ENCODE results near the gene TRIM66.
A peak's percentile ranks its signal among the peaks of the same experiment; 100 is the strongest.

The TRIM66 gene

DNA sequence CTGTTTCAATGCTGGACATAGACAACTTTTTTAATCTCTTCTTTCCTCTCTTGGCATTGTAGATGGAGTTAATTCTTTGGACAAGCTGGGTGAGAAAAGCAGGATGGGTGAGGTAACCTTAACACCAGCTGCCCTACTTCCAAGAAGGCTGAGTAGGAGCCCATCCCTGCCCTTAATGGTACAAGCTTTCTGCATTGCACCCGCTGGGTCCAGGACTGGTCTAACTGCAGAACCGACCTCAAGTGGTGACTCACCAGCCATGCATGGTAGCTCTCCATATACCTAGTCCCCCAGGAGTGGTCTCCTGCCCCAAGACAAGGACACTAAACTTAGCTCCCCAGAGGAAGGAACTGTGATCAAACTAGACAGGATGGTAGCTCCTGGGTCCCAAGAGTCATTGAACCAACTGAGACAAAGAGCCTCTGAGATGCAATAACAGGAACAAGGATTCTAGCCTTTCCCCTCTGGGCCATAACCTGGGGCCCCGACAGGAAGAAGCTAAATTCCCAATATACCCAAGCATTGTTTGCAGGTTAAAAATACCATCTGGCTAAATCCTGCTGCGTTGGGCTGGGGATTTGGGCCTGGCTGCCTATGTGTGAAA lies 32.3 kb upstream of the TRIM66 start:
- peak; percentile 42 for DNase-seq

DNA sequence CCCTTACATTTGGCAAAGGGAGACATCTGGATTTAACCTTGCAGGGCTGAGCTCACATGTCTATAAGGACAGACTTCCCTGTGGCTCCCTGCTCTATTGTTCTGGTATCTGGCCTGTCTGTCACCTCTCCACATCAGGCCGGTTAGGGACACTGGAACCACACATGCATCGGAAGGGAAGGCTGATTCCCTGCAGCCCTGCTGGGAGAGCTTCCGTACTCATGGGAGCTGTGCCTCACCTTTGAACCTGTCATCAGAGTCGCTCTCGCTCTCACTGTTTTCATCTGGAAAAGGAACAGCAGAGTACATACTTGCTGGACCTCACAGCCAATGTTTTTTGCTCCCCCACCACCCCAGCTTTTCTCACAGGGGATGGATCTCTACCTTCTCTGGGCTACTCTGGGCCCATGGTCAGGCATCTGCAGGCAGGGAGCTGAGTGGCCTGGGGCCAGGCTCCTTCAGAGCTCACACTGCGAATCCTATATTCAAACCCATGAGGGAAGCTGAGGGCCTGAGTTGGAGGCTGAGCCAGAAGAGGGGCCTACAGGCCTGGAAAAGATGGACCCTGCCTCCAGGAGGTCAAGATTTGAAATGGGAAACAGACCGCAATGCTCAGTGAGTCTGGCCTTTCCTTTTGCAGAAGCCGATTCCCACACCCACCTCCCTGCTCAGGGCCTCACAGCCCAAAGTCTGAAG lies 31.4 kb upstream of the TRIM66 start:
- DNase-seq: no peak

DNA sequence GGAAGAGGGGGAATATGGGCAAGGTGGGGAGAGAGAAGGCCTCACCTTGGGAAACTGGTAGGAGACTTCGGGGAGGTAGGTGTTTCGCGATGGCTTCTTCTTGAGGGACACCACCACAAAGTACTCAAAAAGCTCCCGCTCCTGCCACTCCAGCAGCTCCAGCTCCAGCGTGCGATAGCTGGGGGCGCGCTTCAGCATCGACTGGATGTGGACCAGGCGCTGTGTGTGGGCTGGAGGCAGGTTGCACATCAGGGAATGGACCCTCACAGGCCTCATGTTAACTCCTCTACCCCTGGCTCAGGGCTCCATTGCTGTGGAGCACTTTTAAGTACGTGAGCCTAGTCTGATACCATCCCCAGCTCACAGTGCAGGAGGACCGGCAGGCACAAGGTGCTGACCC lies 30.0 kb upstream of the TRIM66 start:
- no peak for DNase-seq

DNA sequence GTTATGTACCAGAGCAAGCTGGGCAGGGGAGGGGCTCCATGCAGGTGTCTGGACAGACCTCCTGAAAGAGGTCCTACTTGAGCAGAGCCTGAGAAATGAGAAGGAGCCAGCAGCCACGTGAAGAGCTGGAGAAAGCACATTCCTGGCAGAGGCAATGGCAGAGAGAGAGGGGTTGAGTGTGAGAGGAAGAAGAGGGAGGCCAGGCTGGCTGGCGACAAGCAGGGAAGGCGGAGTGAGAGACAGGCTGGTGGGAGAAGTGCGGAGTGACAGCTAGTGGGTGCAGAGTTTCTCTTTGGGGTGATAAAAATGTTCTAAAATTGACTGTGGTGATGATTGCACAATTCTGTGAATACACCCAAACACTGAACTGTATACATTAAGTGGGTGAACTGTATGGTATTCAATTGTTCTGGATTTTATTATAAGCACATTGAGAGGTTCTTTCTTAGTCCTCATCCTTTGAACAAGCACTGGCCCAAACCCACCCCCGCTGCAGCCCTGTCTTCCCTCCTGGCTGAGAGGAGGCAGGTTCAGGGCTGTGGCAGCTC lies 29.5 kb upstream of the TRIM66 start:
- DNase-seq: no peak

DNA sequence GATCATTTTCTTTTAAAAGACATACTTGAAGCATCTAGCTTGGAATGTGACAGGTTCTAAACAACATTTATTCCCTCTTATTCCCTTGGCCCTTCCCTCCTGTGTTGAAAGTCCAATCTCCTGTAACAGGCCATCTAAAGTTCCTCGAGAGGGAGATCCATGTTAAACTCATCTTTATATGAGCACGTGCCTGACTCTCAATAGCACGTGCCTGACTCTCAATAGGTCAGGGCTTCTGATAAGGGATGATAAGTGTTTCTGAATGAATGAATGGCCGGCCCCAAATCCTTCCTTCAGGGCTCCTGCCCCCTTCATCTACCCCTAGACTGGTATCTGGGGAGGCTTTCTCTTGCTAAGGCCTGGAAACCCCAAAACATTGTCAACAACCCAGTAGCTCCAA lies 27.3 kb upstream of the TRIM66 start:
- DNase-seq: no peak

DNA sequence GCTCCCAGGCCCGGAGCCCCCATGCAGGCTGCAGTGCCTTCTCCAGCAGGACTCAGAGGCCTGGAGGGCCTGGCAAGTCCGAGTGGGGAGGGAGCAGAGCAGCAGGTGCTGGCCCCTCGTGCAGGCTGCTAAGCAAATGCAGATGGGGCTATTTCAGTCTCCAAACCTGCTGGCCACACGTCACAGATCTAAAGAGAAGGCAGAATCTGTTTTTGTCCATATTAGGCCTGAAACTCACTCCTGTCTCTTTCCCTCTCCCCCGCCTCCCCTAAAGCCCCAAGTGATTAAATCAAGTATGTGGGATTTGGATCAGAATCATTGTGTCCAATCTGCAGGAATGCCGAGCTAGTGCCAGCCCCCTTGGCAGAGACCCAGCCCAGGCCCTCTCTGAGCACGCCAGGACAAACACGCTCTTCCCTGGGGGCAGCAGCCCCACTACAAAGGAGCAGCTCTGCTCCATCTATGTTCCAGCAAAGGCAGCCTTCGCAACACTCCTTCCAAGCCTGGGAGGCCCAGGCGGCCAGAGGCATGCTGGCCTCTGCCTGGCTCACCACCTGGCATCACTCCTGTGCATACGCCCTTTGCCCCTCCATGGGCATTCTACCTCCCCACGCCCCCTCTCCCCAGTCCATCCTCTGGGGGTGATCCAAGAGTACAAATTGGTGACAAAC lies 26.7 kb upstream of the TRIM66 start:
- peak; percentile 99 for DNase-seq

DNA sequence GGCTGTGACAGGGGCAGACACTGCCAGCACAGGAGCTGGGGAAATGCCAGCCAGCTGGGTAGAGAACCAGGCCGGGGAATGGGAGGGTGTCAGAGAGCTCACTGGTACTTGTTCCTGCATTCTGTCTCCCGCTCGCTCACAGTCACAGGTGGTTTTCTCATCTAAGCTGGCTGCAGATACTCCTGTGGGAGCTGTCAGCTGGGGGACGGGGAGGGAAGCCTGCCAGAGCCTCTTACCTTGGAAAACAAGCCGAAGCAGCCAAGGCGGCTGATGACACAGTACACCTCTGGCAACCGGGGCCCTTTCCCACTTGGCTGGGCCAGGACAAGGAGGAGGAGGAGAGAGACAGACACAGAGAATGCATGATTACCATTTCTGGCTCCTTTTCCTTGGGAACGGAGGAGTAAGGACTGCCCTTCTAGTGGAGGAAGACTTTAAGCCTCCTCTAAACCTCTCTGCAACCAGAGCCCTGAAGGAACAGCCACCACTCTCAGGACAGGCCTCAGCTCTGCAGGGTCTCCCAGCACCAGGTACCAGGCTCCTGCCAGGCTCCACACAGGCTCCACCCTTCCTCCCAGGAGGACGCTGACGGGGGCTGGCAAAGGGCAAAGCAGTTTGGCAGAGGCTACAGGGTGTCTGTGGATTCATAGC lies 25.2 kb upstream of the TRIM66 start:
- DNase-seq: no peak

DNA sequence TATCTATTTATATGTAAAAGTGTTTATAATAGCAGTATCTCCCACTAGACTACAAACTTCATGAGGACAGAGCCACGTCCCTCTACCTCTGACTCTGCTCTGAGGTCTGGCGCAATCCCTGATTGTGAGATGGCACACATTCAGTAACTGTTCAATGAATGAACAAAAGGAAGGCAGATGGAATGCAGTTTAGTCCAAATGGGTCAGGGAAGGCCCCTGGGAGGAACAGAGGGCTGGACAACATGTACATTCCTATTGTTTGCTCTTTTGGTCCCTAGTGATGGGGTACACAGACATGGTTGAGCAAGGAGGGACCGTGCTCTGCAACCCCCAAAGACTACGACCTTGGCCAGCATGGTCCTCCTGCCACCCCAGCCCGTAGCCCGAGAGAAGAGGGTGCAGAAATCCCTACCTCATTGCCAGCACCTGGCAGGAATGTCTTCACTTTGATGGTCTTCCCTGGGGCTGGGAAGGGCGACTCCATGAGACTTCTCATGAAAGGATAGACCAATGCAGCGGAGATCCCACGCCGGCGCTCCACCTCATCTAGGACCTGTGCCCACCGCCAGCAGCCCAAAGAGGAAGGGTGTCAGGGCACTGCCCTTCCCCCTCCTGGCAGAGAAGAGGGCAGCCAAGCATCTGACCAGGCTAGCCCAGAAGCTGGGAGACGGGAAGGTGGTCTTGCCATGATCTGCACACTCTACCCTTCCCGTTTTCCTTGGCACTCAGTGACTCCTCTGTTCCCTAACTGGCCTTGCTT lies 24.4 kb upstream of the TRIM66 start:
- no peak for DNase-seq

DNA sequence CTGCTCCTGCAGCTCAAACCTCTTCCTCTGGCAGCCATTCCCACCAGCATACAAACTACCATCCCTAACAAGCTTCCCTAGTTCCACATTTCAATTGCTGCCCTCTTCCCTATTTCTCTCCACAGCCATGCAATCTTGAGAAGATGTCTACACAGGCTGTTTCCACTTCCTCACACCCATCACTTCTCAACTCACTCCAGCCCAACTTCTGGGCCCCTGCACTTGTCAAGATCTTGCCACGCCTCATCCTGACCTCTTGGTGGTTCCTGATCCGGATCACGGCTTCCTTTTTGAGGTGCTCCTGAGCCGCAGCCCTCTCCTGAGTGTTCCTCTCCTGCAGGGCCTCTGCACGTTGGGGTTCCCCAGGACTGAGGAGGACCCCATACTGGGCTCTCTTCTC lies 22.7 kb upstream of the TRIM66 start:
- DNase-seq: no peak

DNA sequence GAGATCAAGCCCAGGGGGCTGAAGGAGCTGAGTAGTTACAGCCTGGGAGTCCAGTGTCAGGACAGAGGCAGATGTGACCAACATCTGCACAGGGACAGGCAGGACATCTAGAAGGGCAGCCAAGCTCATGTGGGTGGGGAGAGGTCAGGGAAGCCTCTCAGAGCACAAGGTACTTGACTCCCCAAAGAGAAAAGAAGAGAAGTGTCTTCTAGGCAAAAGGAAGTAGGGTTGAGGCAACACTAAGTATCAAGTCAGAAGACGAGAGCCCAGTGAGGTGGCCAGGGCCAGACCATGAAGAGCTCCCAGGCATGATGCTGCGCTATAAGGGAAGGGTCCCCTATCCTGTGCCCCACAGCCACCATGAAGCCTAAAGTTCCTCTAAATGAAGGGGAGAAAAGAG lies 21.7 kb upstream of the TRIM66 start:
- no peak for DNase-seq

DNA sequence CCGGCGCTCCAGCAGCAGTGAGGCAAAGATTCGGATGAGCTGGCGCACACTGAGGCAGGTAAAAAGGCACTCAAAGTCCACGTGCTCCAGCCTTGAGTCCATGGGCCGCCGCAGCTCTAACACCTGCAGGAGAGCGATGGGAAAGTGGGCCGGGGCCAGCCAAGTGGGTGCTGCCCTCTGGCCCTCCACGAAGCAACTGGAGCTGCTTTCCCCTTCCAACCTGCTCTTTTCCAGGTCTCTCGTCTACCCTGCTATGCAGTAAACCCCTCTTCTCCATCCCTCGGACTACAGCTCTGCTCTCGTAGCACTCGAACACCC lies 20.1 kb upstream of the TRIM66 start:
- no peak for DNase-seq

DNA sequence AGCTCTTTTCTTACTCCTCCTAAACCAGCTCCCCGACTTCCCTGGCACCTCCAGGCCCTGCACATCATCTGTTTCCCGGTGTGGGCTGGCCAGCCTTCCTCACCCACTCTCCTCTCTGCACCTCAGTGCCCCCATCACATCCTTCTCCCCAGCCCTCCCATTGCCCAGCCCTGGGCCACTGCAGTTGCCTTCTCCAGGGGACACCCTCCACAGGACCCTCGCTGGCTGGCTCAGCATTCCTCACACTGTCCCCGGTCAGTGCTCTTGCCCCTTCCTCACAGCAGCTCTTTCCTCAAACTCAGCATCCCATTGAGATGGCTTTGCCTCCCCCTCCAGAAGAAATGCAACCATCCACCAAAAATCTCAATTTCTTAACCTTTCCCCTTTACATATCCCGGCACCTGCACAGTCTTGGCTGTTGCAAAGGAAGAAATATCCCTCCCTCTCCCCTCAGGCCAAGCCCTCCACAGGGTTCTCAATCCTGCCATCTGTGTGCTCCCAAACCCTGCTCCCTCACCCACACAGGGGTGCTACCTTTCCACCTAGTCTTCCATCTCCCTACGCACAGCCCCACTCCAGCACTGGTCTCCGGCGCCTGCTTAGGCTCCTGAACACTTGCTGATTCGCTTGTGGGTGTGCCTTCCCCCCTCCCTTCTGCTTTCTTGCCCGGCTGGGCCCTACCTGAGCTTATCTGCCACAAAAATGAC lies 19.6 kb upstream of the TRIM66 start:
- DNase-seq: no peak

DNA sequence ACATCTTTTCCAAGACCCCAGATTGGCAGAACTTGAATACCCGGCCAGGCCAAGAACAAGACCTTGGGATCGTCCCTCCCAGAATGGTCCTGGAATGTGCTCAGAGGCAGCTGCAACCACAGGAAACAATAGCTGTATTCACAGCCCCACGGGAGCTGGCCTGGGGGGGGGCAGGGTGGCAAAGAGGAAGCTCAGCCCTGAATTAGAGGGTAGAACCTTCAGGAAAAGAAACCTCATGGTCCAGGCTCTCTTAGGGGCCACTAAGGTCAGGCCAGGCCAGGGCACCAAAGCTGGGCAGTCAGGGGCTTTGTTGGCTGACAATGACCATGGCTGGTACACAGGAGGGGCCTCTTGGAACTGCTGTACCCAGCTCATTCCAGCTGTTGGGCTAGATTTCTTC lies 17.4 kb upstream of the TRIM66 start:
- peak; percentile 86 for DNase-seq

DNA sequence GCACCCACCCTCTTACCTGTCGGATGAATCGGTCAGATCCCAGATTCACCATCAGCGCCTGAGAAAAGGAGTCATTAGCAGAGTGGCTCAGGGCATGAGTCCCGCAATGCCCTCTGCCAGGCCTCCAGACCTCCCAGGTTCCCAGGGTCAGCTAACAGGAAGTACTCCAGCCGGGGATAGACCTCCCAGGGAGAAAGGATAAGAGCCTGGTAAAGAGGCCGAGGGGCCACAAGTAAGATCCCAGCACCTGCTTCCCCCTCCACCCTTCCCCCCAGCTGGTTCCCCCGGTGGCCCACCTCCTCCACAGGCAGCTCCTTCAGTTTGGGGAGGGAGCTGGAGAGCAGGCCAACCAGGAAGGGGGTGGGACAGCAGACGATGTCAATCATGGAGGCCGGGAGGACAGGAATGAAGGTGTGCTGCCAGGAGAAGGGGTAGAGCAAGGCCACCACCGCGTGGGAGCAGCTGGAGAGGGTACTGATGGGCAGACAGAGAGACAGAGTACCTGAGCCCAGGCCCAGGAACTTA lies 16.5 kb upstream of the TRIM66 start:
- DNase-seq: peak; percentile 27

DNA sequence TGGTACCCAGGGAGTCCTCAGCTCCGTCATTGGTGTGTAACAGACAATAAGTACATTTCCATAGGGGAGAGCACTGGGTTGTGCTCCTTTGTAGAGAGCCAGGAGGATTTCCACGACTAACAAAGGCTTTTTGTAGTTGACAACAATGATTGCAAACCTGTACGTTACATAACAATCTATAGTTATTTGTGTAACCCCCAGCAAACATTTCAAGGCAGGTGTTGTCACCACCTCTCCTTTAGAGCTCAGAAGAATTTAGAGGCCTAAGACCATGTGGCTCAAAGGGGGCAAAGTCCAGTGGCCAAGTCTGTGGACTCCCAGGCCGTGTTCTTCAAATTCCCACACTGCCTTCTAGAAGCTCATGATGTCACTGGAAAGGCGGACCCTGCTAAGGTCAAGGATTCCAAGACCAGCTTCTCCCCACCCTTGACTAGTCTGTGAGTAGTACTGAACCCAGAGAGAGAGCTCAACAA lies 15.9 kb upstream of the TRIM66 start:
- no peak for DNase-seq

DNA sequence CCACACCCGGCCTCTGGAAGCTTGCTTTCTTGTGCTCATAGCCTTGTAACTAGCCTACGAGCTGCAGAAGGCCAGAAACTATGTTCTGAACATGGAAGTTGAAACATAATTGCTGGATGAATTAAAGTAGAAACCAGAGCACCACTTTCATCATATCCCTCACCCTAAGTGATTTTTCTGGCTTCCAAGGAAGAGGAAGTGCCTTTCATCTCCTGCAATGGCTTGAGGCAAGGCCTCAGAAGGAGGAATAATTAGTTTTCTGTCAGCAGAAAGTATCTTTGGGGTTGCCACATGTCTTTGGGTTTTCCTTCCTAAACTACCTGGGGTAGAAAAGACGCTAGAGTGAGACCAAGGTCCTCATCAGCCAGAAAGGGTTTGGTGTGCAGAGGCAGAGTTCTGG lies 14.6 kb upstream of the TRIM66 start:
- DNase-seq: no peak

DNA sequence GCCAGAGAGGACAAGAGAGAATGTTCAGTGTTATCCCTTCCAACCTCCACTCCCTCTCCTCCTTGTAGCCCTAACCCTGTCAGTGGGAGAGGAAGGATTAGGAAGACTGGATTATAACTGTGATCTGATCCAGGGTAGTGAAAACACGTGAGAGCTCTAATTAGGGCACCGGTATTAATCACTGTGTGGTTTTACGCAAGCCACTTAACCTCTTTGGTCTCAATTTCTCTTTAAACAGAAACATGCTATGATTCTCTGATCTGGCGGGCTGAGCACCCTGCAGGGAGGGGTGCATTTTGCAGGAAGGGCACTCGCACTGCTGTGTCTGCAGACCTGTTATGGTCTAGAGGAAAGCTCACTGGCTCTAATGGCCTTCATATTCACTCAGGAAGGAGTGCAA lies 11.7 kb upstream of the TRIM66 start:
- DNase-seq: no peak

DNA sequence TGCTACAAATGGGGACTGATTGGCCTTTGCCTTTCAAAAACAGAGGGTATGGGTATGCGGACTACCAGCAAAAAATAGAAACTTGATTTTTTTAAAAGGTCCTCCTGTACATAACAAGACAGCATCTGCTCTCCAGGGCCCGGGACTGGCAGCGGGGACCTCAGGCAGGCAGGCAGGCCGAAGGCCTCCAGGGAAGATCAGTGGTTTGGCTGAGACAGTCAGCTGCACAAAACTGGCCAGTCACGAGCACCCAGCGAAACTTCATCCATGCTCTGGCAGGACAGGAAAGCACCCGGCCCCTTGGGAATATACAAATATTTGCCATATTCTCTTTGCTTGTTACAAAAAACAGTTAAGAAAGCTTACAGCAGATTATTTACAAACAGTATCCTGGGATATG lies 11.1 kb upstream of the TRIM66 start:
- no peak for DNase-seq

DNA sequence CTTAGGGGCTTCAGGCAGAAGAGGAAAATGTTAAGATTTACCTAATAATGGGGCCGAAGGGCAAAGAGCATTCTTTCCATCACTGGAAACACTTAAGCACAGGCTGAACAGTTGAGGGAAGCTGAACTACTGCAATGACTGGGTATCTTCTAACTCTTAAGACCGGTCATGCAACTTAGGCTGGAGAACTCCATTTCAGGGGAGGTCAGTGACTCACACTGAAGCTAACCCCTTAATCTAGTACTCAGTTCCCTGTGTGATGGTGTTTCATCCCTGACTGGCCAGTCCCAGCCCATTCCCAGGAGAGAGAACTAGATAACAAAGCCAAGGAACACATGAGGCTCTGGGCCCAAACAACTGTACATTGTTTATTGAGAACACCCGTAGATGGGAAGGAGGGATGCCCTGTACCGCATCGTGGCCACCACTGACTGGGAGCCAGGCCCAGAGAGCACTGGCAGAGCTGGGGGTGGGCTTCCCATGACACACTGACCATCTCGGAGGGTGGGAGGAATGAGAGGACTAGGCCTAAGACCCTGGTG lies 10.6 kb upstream of the TRIM66 start:
- DNase-seq: no peak

DNA sequence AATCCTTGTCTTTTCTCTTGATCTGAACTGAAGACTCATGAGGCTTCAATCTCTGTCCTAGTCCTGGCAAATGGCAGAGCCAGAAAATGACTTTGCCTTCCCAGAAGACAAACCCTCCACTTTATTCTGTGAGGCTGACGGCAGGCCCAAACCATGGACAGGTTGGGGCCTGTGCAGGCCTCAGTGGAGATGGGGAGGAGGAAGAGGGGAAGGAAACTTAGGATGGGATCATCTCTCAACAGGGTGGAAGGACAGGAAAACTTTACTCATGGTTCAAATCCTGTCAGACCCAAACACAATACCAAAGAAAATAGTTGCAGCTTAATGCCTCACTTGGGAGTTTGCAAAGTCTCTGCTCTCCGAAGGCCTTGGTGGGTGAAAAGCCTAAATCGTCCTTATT lies 10.0 kb upstream of the TRIM66 start:
- no peak for DNase-seq

DNA sequence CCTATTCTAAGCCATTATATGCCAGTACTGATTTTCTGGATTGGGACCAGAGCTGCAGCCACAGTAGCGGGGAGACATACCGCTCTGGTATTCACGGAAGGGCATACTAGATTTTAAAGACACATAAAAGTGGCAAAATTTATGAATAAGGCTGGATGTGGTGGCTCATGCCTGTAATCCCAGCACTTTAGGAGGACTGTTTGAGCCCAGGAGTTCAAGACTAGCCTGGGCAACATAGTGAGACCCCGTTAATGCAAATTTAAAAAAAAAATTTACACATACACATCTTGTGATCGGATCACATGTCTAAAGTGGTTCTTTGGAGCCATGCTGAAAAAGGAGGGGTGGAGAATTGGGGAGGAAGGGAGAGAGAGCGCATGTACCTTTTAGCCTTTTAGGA lies 9.1 kb upstream of the TRIM66 start:
- no peak for DNase-seq
